NCI-H2196 treated with DMSO at 0.1 percent for 48 hours (cell line): ENCODE data around the gene MOCS3.
"Not testable (repeated sequence)": the region's sequence is repeated elsewhere in the genome, so short reads cannot be mapped to it uniquely, and the experiment has no call there.

Source experiments
- DNase-seq: peaks from one replicate; lab custom pipeline; 2025; ENCODE audit not compliant: unreplicated experiment; lab: John Stamatoyannopoulos, UW

The MOCS3 gene

GRCh38 chr20:50931306-50932015 is 27.2 kb upstream of the MOCS3 start, which contains the start of gene ADNP:
TSS of gene ADNP (minus strand) at chr20:50931437. CDS start at chr20:50903996, 27,441 bp downstream.
- peak; percentile 91 for DNase-seq

GRCh38 chr20:50932016-50932485 is 26.6 kb upstream of the MOCS3 start:
- DNase-seq, result no peak

GRCh38 chr20:50932691-50933280 is 25.8 kb upstream of the MOCS3 start:
- no peak for DNase-seq

- no peak for DNase-seq
These were observed 25.0 kb upstream of the MOCS3 start for GRCh38 chr20:50933589-50933988.

GRCh38 chr20:50943069-50943468 is 15.5 kb upstream of the MOCS3 start:
- DNase-seq, result no peak

GRCh38 chr20:50948132-50948785 is 10.4 kb upstream of the MOCS3 start:
- DNase-seq, result no peak

- no peak for DNase-seq
These were observed 5.4 kb upstream of the MOCS3 start for GRCh38 chr20:50953196-50953595.

- DNase-seq, result no peak
These were observed 4.8 kb upstream of the MOCS3 start for GRCh38 chr20:50953821-50954220.

GRCh38 chr20:50957276-50957675 is 1.3 kb upstream of the MOCS3 start:
- no peak for DNase-seq

- DNase-seq, result no peak
These were observed 612 bp upstream of the MOCS3 start, which contains the start of gene DPM1 for GRCh38 chr20:50957798-50958614. TSS of gene DPM1 (minus strand) at chr20:50958532. CDS start at chr20:50958523, 9 bp downstream.

- no peak for DNase-seq
These were observed 1.0 kb downstream of the MOCS3 start for GRCh38 chr20:50959543-50960126.

GRCh38 chr20:50967586-50967985 is 9.0 kb downstream of the MOCS3 start:
- DNase-seq, result no peak

- no peak for DNase-seq
These were observed 9.7 kb downstream of the MOCS3 start for GRCh38 chr20:50968289-50968688.

- no peak for DNase-seq
These were observed 10.8 kb downstream of the MOCS3 start for GRCh38 chr20:50969435-50969834.

- no peak for DNase-seq
These were observed 11.3 kb downstream of the MOCS3 start for GRCh38 chr20:50969912-50970311.

GRCh38 chr20:50975701-50976330 is 17.2 kb downstream of the MOCS3 start:
- DNase-seq, result no peak

GRCh38 chr20:50977066-50978021 is 18.7 kb downstream of the MOCS3 start:
- DNase-seq, result no peak

- not testable (repeated sequence) for DNase-seq
These were observed 19.9 kb downstream of the MOCS3 start for GRCh38 chr20:50978533-50978932.

GRCh38 chr20:50980071-50980681 is 21.6 kb downstream of the MOCS3 start:
- no peak for DNase-seq
